ENCODE measurements around the gene IFITM1.
A peak's percentile ranks its signal among the peaks of the same experiment; 100 is the strongest.

Gene IFITM1

GRCh38 chr11:293852-294661, 19.8 kb upstream of the IFITM1 start:
- DNase-seq (ENCODE audit: low read depth) = no peak

- DNase-seq (ENCODE audit: low read depth) = no peak
These were observed 19.1 kb upstream of the IFITM1 start for GRCh38 chr11:294780-295179.

DNA sequence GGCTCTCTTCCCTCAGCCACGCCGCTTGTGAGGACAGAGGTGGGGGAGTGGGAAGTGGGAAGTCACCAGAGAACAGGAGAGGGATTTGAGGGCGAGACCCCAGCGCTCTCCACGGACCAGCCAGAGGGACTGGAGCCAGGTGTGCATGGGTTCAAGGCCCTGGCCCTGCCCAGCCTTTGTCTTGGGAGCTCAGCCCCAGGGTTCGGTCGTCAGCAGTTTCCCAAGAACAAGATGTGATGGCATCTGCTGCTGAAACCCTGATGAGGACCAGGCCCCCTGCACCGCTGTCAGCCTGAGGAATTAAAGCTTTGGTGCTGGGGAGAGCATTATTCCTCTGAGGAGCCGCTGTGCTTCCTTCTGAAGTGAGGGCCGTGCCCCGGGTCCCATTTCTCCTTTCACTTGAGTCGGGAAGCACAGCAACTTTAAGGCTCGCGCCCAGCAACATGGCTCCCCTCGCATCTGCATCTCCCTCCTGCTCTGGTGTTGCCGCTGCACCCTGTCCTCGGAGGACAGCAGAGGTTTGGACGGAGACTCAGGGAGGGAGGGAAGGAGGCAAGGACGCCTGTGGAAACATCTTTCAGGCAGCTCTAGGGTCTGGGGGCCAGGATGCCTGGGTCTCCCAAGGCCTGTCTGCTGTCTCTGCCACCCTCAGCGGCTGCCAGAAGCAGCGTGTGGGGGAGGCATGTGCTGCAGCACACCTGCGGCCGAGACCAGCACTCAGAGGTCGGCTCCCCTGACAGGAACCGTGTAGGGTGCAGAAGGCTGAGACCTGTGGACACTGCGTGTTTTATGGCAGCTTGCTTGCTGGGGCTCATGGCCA, 18.3 kb upstream of the IFITM1 start:
- DNase-seq (ENCODE audit: low read depth) = no peak

GRCh38 chr11:296171-297050, 17.4 kb upstream of the IFITM1 start:
- no peak for DNase-seq (ENCODE audit: low read depth)

DNA sequence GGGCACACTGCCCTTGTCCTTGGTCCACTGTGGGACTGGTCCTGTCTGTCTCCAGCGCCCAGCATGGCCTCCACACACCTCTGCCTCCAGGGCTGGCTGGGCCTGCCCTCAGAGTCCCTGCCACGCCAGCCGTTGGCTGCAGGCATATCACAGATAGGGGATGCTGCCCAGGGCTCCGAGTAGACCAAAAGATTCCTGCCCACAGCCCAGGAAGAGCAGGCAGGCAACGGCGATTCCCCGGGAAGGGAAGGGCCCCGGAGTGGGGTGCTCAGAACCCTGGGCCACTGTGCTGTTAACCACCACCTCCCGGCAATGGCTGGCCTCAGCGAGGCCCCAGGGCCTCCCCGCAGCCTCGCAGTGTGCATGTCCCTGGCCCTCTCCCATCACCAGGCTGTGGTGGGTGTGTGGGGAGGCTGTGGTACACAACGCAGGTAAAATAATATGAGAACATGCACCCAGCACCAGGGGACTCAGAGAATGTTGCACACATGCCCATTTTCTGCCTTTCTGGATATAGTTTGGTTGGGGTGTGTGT, 16.7 kb upstream of the IFITM1 start:
- no peak for DNase-seq (ENCODE audit: low read depth)

- DNase-seq (ENCODE audit: low read depth) = no peak
These were observed 16.0 kb upstream of the IFITM1 start for GRCh38 chr11:297586-298405.

DNA sequence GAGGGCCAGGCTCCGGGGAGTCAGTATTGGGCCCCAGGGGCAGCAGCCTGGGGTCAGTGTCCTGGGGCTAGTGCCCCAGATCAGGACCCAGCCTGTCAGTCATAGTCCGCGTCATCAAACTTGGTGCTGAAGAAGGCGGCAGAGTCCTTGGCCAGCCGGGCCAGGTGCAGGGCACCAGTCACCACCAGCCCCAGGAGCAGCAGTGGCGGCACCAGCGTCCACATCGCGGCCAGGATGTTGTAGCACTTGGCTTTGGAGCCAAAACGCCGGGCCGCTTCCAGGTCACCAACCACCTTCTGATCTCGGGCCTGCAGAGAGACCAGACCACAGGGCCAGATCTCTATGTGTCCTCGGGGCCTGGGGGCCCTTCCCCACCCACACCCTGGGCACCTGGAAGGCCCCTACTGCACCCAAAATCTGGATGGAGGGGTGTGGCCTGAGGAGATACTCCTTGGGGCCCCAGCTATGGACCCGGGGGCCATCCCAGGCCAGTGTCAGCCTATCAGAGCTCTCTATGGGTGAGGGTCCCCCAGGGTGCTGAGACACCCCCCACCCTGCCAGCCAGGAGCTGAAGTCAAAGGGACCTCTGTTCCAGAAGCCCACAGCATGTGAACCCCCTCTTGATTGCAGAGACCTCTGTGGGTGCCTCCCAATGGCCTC, 15.3 kb upstream of the IFITM1 start:
- no peak for DNase-seq (ENCODE audit: low read depth)

GRCh38 chr11:299081-299891, 14.6 kb upstream of the IFITM1 start, which contains the start of gene IFITM5:
IFITM5 (minus strand) TSS chr11:299526; CDS start chr11:299490, 36 bp downstream.
- no peak for DNase-seq (ENCODE audit: low read depth)

DNA sequence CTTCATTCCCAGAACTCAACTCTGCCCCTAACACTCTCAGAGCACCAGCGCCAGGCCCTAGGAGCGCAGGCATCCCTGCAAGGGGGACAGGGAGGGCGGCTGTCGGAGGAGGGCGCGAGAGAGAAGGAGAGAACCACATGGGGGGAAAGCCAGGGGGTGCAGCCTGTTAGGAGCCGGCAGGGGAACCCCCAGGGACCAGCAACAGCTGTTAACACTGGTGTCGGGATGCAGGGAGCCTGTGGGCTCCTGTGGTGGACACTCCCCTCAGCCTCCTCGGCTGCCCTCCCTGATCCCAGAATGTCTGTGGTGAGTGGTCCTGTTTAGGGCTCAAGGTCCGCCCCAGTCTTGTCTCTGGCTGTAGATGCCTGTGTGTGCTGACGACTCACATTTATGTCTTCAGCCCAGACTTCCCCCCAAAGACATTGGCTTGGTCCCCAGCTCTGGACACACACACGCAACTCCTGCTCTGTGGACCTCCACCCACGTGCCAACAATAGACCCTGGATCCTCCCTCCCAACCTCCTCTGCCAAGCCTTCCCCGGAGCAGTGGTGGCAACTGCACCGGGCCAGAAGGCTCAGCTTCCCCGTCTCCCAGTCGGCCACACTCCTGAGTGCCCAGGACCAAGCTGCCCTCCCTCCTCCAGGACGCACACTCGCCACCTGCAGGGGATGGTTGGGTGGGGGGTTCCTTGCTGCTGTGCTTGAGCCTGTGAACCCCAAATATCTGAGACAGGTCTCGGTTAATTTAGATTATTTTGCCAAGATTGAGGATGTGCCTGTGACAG, 13.7 kb upstream of the IFITM1 start:
- DNase-seq (ENCODE audit: low read depth) = no peak

DNA sequence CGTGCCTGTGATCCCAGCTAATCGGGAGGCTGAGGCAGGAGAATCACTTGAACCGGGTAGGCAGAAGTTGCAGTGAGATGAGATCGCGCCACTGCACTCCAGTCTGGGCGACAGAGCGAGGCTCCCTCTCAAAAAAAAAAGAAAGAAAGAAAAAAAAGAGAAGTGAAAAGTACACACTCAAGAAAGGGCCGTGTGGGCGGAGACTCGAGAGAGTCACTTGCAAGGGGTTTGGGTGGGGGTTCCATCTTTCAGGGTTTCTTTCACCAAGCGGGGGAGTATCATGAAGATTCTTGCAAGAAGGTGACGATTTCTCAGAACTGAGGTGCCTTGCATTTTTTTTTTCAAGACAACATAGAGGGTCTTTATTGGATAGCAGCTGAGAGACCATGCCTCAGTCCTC, 10.5 kb upstream of the IFITM1 start:
- DNase-seq (ENCODE audit: low read depth) = no peak

- no peak for DNase-seq (ENCODE audit: low read depth)
These were observed 9.8 kb upstream of the IFITM1 start for GRCh38 chr11:304061-304506.

GRCh38 chr11:304915-305843, 8.7 kb upstream of the IFITM1 start:
- peak; percentile 74 for DNase-seq (ENCODE audit: low read depth)

- DNase-seq (ENCODE audit: low read depth) = no peak
These were observed 8.0 kb upstream of the IFITM1 start for GRCh38 chr11:305844-306211.

- DNase-seq (ENCODE audit: low read depth) = no peak
These were observed 7.0 kb upstream of the IFITM1 start for GRCh38 chr11:306645-307371.

GRCh38 chr11:307766-308708, 5.8 kb upstream of the IFITM1 start, which contains the start of gene IFITM2:
IFITM2 (plus strand) TSS chr11:307816; CDS start chr11:308193, 377 bp downstream.
- DNase-seq (ENCODE audit: low read depth) = peak; percentile 66
